Fibroblast of mammary gland (primary cell): ENCODE data around the gene WDR81.
A peak's percentile ranks its signal among the peaks of the same experiment; 100 is the strongest.

Experiments
- DNase-seq: peaks from one replicate; pipeline ENCODE4 v3.0.0-alpha.2; 2010; ENCODE audit warnings: low read depth
- H3K4me3 ChIP-seq: 2 replicates; pipeline ENCODE4 v1.5.1; 2011; ENCODE audit warnings: low read depth, mild to moderate bottlenecking, low read length, moderate library complexity; ENCODE audit not compliant: control insufficient read depth
- CTCF ChIP-seq: conservative IDR thresholded peaks from 2 replicates; pipeline ENCODE4 v1.5.1; 2011; ENCODE audit warnings: low read depth, low read length, inconsistent platforms; ENCODE audit not compliant: control insufficient read depth, insufficient read depth

Gene WDR81

DNA sequence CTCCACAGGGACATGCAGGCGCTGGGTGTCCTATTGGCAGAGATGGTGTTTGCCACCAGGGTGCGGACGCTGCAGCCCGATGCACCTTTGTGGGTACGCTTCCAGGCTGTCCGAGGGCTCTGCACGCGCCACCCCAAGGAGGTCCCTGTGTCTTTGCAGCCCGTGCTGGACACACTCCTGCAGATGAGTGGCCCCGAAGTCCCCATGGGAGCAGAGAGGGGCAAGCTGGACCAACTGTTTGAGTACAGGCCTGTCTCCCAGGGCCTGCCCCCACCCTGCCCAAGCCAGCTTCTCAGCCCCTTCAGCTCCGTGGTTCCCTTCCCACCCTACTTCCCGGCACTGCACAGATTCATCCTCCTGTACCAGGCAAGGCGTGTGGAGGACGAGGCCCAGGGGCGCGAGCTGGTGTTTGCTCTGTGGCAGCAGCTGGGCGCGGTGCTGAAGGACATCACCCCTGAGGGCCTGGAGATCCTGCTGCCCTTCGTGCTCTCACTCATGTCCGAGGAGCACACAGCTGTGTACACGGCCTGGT, 2.8 kb downstream of the WDR81 start:
- no peak for TF ChIP-seq CTCF
- no peak overlapping the region for H3K4me3 ChIP-seq
- DNase-seq = no peak

- H3K4me3 ChIP-seq = no peak overlapping the region
- no peak for DNase-seq
- no peak for TF ChIP-seq CTCF
Measured at GRCh38 chr17:1727876-1728630, 3.5 kb downstream of the WDR81 start.

DNA sequence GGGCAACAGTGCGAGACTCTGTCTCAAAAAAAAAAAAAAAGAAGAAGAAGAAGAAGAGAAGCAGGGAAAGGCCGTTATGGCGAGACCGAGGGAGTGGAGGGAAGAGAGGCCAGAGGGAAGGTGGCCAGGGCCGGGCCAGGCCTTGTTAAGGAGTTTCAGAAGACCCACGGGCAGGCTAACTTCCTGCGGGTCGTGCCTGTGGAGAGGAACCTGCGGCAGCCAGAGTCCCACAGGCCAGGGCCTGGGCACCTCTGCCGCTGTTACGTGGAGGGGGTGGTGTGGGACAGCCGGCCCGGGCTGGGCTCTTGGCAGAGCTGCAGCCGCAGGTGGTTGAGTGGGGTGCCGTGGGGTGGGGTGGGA, 5.4 kb downstream of the WDR81 start:
- no peak for TF ChIP-seq CTCF
- DNase-seq = no peak
- H3K4me3 ChIP-seq = no peak overlapping the region

DNA sequence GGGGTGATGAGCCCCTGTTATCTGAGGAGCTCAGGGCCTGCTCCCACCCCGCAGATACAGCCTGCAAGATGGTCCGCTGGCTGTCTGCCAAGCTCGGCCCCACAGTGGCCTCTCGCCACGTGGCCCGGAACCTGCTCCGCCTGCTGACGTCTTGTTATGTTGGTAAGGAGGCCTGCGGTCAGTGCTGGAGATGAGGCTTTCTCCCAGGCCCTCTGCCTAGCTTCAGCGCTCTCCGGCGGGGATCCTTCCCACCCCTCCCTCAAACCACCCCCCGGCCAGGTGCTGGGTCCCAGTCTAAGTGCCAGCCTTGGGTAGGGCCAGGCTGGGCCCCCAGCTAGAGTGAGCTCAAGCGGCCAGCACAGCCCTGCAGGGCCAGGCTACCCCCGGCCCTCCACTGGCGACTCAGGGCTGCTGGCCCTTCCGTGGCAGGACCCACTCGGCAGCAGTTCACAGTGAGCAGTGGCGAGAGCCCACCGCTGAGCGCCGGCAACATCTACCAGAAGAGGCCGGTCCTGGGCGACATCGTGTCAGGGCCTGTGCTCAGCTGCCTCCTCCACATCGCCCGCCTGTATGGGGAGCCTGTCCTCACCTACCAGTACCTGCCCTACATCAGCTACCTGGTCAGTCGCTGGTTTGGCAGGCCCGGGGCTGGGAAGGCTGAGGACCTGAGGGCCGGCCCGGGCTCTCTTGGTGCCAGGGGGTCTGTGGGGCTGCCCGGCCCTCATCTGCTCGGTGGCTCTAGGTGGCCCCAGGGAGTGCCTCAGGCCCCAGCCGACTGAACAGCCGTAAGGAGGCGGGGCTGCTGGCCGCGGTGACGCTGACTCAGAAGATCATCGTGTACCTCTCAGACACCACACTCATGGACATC, 6.1 kb downstream of the WDR81 start:
- TF ChIP-seq CTCF = no peak
- DNase-seq = peak; percentile 98
- H3K4me3 ChIP-seq = no peak overlapping the region

DNA sequence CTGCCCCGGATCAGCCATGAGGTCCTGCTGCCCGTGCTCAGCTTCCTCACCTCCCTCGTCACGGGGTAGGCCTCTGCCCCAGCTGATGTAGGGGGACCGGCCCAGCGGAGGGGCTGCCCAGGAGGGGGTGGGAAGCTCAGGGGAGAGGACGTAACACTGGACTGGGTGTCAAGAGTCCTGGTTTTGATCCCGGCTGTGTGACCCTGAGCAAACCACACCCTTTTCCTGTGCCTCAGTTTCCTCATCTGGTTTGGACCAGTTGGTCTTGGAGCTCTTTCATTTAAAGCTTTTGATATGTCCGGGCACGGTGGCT, 6.6 kb downstream of the WDR81 start:
- DNase-seq = no peak
- no peak overlapping the region for H3K4me3 ChIP-seq
- TF ChIP-seq CTCF = no peak

DNA sequence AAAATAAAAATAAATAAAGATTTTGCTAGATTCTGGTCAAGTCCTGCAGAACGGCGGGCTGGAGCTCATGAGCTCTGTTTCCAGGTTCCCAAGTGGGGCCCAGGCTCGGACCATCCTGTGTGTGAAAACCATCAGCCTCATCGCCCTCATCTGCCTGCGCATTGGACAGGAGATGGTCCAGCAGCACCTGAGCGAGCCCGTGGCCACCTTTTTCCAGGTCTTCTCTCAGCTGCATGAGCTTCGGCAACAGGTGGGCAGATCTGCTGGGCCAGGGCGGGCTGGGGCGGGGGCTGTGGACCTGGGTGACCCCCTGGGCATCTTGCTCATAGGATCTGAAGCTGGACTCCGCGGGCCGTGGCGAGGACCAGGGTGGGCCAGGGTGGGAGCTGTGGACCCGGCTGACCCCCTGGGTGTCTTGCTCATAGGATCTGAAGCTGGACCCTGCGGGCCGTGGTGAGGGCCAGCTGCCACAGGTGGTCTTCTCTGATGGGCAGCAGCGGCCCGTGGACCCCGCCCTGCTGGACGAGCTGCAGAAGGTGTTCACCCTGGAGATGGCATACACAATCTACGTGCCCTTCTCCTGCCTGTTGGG, 7.8 kb downstream of the WDR81 start:
- DNase-seq = no peak
- TF ChIP-seq CTCF = no peak
- H3K4me3 ChIP-seq = no peak overlapping the region
